Hepatocyte (in vitro differentiated cells): ENCODE data around the gene OR10H4.

ENCODE experiments used
- CTCF ChIP-seq: fragments of 200-600 bp; sonication (generic); IDR thresholded peaks from 2 replicates; pipeline ENCODE4 v1.5.1; 2016; ENCODE audit warnings: antibody characterized with exemption, mild to moderate bottlenecking; ENCODE audit not compliant: poor library complexity
- EZH2phosphoT487 ChIP-seq: fragments of 200-600 bp; sonication (generic); IDR thresholded peaks from one replicate; pipeline ENCODE4 v1.6.1; 2018; ENCODE audit warnings: antibody characterized with exemption, mild to moderate bottlenecking, low read depth, moderate library complexity; ENCODE audit not compliant: unreplicated experiment, severe bottlenecking

- TF ChIP-seq CTCF: no peak
- TF ChIP-seq EZH2phosphoT487: no peak
Observed at GRCh38 chr19:15923702-15924101, 25.1 kb upstream of the OR10H4 start.
